HUES64 (cell line): ENCODE data around the gene EML3.
A peak's percentile ranks its signal among the peaks of the same experiment; 100 is the strongest.

Source experiments
- H3K27ac ChIP-seq: 2 replicates; pipeline ENCODE4 v1.7.0; 2013; ENCODE audit warnings: low read depth, low read length, inconsistent platforms
- H3K27me3 ChIP-seq: 2 replicates; pipeline ENCODE4 v1.6.1; 2013; ENCODE audit warnings: mild to moderate bottlenecking, low read length; ENCODE audit not compliant: insufficient read depth
- H3K36me3 ChIP-seq: 2 replicates; pipeline ENCODE4 v1.6.1; 2013; ENCODE audit warnings: mild to moderate bottlenecking, low read length; ENCODE audit not compliant: insufficient read depth
- H3K4me1 ChIP-seq: 2 replicates; pipeline ENCODE4 v1.6.1; 2013; ENCODE audit warnings: mild to moderate bottlenecking, low read length, moderate library complexity; ENCODE audit not compliant: insufficient read depth
- H3K4me3 ChIP-seq: 2 replicates; pipeline ENCODE4 v1.5.1; 2013; ENCODE audit warnings: mild to moderate bottlenecking, low read length, moderate library complexity
- H3K9ac ChIP-seq: 2 replicates; pipeline ENCODE4 v1.6.1; 2013; ENCODE audit warnings: mild to moderate bottlenecking, low read depth, low read length
- H3K9me3 ChIP-seq: 2 replicates; pipeline ENCODE4 v1.6.1; 2013; ENCODE audit warnings: low read depth, low read length; ENCODE audit not compliant: insufficient read depth
- WGBS: fragments of 150-250, 120-280 bp; methylation state at CpG from one replicate; pipeline ENCODE4 v1.1.7; 2013; ENCODE audit warnings: missing lambda C conversion rate; 5-methylcytosine and 5-hydroxymethylcytosine counted together

Gene EML3

DNA sequence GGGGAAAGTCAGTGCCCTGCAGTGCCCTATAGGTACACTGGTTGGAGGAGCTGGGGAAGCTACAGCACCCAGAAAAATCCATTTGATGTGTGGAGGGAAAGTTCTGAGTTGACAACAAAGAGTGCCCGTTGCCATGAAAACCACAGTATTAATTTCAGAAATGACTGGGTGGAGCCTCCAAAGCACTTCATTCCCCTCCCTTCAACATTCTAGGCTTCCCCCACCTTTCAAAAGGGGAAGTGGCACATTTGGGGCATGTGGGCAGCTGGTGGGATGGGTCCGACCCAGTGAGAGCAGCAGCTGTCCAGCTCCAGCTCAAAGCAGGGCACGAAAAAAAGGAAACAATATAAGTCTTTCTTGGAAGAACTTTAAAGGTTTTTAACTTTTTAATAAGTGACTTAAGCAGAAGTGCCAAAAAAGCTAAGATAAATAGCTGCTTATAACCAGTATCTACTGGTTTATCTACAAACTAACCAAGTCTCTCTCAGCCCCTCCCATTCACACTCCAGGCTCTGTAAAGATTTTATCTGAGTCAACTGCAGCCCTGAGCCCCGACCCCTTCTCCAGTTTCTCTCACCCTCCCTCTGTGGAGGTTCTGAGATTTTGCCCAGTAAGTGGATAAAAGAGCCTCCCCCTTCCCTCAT lies 57.0 kb downstream of the EML3 start:
- peaks cover 36% of the 10 kb centered on the region for H3K36me3 ChIP-seq
- no peak overlapping the region for H3K9ac ChIP-seq
- H3K27me3 ChIP-seq = no peaks in the 10 kb centered on the region
- WGBS = 83% methylated on average over 4 of the region's 4 CpGs
- no peaks in the 10 kb centered on the region for H3K9me3 ChIP-seq
- no peak overlapping the region for H3K4me3 ChIP-seq
- peak overlapping the region; percentile 88 for H3K27ac ChIP-seq
- peaks cover 66% of the 10 kb centered on the region for H3K4me1 ChIP-seq

DNA sequence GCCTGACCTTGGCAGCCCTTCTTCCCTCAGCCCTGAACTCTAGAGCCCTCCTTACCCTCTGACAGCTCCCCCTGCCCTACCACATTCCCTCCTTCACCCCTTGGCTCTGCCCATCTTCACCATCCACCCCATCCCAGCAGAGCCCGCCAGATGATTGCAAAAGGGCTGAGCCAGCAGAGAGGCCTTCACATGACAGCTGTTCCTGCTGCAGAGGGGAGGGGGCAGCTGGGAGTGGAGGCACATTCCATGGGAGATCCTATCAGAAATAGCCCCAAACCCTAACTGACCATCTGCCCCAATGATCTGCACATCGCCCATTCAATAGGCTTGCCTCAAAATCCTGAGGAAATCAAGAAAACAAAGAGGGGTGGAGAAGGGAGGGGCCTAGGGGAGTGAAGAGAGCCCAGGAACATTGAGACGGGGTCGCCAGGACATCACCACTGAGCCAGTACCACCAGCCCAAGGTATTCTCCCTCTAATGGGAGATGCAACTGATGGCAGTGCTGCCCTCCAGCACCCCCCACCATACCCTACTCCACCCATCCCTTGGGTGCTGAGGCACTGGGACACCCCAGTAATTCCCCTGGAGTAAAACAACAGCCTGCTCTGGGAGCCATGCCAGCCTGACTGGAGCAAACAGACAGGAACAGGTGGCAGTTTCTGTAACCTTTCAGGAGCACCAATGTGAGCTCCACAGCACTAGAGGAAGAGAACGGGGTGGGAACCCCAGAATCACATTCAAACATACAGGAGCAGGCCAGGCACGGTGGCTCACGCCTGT lies 58.0 kb downstream of the EML3 start:
- H3K4me3 ChIP-seq = no peak overlapping the region

DNA sequence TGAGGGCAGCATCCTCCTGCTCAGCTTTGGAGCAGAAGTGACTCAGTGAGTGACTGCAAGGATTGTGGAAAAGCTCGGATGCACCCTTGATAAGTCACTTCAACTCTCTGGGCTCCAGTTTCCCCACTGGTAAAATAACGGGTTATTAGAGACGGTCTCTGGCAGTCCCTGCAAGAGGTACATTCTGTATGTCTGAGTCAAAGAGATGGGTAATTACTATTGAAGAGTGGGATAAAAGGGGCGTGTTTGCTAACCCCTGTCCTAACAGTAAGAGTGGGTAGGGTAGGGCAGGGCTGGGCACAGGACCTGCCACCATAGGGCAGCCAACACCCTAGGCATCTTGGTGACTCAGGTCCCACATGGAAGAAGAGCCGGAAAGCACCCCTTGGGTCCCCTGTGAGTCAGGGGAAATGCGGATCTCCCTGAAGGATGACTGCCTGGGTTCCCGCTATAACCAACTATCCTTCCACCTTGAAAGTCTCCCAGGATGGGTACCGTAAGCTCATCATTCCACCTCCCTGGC lies 58.7 kb downstream of the EML3 start:
- H3K4me3 ChIP-seq = peak overlapping the region; percentile 26; the same call in 1 of the 2 replicates
- H3K36me3 ChIP-seq = peaks cover 20% of the 10 kb centered on the region
- H3K27ac ChIP-seq = peak overlapping the region; percentile 68; the same call in 1 of the 2 replicates
- H3K4me1 ChIP-seq = peaks cover 51% of the 10 kb centered on the region
- H3K9ac ChIP-seq = no peak overlapping the region
- H3K27me3 ChIP-seq = peaks cover 3% of the 10 kb centered on the region
- H3K9me3 ChIP-seq = no peaks in the 10 kb centered on the region
- 81% methylated on average over 8 of the region's 8 CpGs for WGBS

More for the DNA sequence above, 58.0 kb downstream of the EML3 start:
- WGBS = 83% methylated on average over 7 of the region's 7 CpGs
- Histone ChIP-seq H3K36me3 (peaks cover 27% of the 10 kb centered on the region), H3K9me3 (no peaks in the 10 kb centered on the region), H3K27me3 (no peaks in the 10 kb centered on the region), H3K4me1 (peaks cover 56% of the 10 kb centered on the region), H3K9ac (no peak overlapping the region), H3K27ac (no peak overlapping the region)

DNA sequence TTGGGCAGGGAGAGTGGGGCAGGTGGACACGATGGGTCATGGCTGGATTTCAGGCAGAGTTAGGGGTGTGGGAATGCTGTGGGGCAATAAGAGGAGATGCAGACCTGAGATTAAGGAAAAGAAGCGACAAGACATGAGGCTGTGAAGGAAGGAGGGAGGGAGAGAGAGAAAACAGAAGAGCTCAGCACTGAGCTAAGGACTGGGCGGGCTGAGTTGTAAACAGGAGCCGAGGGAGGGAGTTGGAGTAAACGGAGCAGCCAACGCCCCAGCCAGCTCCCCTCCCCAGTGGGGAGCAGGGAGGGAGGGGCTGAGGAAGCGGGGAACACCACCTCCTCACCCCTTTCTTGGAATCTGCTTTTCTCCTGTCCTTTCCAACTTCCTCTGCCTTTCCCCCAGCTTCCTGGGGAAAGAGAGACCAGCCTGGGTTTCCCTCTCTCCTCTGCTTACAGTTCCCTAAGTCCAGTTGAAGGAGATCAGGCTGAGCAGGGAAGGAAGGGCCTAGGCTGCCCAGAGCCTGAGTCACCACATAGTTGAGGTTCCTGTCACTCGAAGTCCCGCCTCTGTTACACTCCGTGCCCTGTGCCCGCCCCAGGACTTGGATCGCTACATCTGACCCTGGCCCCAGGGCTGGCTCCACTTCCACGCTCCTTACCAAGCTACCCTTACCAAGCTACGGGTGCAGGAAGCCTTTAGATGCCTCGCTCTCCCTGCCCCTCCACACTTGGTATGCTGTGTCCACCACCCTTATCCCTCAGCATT lies 59.3 kb downstream of the EML3 start:
- peak overlapping the region; percentile 26 for H3K4me3 ChIP-seq
- 20% methylated on average over 13 of the region's 15 CpGs for WGBS
- peak overlapping the region; percentile 47 for H3K9ac ChIP-seq
- H3K27me3 ChIP-seq = peaks cover 9% of the 10 kb centered on the region
- peaks cover 47% of the 10 kb centered on the region for H3K4me1 ChIP-seq
- H3K9me3 ChIP-seq = no peaks in the 10 kb centered on the region
- peak overlapping the region; percentile 68 for H3K27ac ChIP-seq
- peaks cover 14% of the 10 kb centered on the region for H3K36me3 ChIP-seq

DNA sequence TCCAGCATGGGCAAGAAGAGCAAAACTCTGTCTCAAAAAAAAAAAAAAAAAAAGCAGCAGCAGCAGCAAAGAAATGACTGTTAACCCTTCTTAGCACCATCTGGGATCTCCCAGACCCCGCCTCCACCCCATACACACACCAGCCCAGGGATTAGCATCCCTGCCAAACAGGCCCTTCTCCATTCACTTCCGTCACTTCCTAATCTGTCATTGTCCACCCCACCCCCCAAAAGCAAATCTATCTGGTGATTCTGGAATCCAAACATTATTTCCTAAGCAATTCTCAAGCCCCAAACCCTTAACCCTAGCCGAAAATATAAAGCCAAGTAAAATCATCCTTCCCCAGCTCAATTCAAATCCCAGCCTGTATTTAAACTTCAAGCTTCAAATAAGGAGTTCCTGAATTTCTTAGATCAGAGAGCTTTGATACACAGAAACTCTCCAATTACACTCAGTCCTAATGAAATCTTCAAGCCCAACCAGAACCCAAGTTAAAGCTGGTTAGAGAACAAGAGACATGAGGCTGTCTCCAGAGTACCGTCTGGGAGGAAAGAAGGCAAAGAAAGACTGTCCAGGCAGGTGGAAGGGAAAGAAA lies 60.0 kb downstream of the EML3 start:
- Histone ChIP-seq H3K4me1 (peaks cover 51% of the 10 kb centered on the region), H3K27ac (peak overlapping the region; percentile 85), H3K36me3 (peaks cover 7% of the 10 kb centered on the region), H3K27me3 (peaks cover 16% of the 10 kb centered on the region), H3K4me3 (peak overlapping the region; percentile 26), H3K9ac (peak overlapping the region; percentile 47; the same call in 1 of the 2 replicates), H3K9me3 (no peaks in the 10 kb centered on the region)
- WGBS = 54% methylated on average over 4 of the region's 4 CpGs
